ENCODE data around the gene TPSB2. TPM values are rescaled to one million over a fixed set of nuclear protein-coding genes. Genes with fewer than 3 reads are reported as not detected.
"Not testable (repeated sequence)": the region's sequence is repeated elsewhere in the genome, so short reads cannot be mapped to it uniquely, and the experiment has no call there.

Gene TPSB2
- total RNA-seq, result not detected

DNA sequence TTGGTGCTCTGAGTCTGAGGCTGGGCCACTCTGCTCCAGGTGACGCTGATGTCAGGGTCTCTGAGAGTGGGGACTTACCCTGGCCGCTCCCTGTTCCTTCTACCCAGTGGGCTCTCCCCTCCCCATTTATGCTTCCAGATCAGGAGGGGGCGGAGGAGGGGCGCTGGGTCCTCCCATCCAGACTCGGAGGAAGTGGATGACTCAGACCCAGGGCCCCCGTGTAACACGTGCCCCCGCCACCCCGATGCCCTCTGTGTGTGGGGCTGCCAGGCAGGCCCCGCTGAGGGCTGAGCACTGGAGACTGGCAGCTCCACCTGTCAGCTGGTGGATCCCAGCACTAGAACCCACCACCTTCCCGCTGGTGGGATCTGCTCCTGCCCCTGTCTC, at the start of gene TPSB2:
Gene TPSB2, minus strand, starts transcription at position 101 of the 387 bp plus-strand sequence. CDS start 233 bp downstream, outside the sequence.
- H3K4me3 ChIP-seq; H3K9me3 ChIP-seq; intact Hi-C loops (cut with DNase I); DNase-seq (ENCODE audit: low spot score in 2 of 2); H3K27ac ChIP-seq; H3K36me3 ChIP-seq; H3K27me3 ChIP-seq; H3K4me1 ChIP-seq: not testable (repeated sequence)

DNA sequence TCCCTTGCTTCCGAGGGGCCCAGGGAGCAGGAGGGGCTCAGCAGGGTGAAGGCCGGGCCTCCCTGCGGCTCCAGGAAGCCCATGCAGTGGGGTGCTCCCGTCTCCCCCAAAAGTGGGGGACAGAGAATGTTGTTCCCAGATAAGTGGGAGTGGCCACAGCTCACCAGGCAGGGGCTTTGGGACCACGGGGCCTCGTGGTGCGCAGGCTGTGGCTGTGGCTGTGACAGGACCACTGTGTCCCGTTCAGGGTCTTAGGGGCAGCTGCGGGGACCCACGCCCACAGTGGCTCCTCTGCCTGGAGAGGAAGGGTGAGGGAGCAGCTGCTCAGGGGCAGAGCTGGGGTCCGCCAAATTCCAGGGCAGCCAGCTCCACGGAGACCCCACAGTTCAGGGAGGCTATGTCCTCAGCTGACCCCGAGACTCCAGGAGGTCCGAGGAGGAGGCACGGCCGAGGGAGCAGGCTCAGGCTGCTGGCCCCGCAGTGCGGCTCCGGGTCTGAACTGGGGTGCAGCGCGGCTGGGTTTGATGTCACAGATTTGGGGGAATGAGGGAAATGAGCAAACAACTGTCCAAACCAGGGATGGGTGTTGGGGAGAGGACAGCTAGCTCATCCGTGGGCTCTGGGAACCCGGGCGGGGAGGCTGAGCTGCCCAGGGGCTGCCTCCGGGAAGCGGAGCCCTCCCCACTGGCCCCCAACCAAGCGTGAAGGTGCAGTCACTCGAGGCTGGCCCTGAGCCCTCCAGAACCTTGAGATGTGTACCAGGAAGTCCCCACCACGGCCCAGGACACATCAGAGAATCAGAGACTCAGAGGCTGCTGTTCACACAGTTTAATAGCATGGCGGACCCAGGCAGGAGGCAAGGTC, 49.3 kb upstream of the TPSB2 start:
- TF ChIP-seq, protein P1, sequence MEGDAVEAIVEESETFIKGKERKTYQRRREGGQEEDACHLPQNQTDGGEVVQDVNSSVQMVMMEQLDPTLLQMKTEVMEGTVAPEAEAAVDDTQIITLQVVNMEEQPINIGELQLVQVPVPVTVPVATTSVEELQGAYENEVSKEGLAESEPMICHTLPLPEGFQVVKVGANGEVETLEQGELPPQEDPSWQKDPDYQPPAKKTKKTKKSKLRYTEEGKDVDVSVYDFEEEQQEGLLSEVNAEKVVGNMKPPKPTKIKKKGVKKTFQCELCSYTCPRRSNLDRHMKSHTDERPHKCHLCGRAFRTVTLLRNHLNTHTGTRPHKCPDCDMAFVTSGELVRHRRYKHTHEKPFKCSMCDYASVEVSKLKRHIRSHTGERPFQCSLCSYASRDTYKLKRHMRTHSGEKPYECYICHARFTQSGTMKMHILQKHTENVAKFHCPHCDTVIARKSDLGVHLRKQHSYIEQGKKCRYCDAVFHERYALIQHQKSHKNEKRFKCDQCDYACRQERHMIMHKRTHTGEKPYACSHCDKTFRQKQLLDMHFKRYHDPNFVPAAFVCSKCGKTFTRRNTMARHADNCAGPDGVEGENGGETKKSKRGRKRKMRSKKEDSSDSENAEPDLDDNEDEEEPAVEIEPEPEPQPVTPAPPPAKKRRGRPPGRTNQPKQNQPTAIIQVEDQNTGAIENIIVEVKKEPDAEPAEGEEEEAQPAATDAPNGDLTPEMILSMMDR (IDR thresholded peaks at IDR 0.05), result no peak
- no peak for DNase-seq (ENCODE audit: low spot score in 2 of 2)
- intact Hi-C loops (cut with DNase I), result no loop called here
- Histone ChIP-seq H3K36me3 (no peaks in the 10 kb centered on the region), H3K9me3 (no peaks in the 10 kb centered on the region), H3K4me3 (no peak overlapping the region), H3K27me3 (no peaks in the 10 kb centered on the region), H3K27ac (no peak overlapping the region), H3K4me1 (no peaks in the 10 kb centered on the region)

DNA sequence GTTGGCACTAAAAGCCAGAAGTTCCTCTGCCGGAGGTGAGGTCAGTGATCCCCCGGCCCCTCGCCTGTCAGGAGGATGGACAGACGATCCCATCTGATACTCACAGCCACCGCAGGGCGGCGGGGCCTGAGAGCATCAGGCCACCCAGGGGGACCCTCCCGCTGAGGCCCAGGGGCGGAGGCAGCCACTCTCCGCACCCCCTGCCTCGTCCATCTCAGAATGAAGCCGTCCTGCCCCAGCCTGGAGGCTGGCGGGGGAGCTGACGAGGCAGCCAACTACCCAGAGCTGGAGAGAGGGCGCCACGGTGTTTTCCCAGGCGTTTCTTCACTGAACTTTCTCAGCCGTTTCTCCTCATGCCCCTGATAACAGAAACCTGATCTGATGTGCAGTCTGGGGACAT, 48.5 kb upstream of the TPSB2 start:
- TF ChIP-seq, protein P1 (IDR thresholded peaks at IDR 0.05), result no peak
- Histone ChIP-seq H3K36me3 (no peaks in the 10 kb centered on the region), H3K27ac (no peak overlapping the region), H3K9me3 (no peaks in the 10 kb centered on the region), H3K4me3 (no peak overlapping the region), H3K27me3 (no peaks in the 10 kb centered on the region), H3K4me1 (no peaks in the 10 kb centered on the region)
- DNase-seq (ENCODE audit: low spot score in 2 of 2), result no peak
- intact Hi-C loops (cut with DNase I), result no loop called here

DNA sequence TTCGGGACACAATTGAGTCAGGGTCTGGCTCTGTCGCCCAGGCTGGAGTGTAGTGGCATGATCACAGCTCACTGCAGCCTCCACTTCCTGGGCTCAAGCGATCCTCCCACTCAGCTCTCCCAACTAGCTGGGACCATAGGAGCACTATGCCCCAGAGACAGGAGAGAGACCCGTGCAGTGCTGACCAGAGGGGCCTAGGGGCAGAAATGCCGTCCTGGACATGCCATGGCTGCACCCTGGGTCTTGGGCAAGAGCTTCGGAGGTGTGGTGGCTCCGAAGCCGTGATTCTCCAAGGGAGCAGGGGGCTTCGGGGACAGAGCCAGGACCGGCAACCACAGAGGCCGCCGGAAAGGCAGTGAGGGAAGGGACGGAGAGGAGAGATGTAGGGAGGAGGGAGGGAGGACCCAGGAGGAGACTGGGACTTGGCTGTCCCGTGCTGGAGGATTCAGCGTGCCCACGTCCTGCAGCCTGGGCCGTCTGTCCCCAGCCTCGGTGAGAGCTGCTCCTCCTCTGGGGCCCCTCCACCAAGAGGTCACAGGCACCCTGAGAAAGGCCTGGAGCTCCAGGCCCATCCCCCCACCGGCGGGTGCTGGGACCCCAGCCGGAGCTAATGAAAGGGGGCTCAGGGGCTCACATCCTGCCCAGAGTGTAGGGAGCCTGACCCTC, 47.8 kb upstream of the TPSB2 start:
- Histone ChIP-seq H3K27me3 (no peaks in the 10 kb centered on the region), H3K9me3 (no peaks in the 10 kb centered on the region), H3K4me3 (no peak overlapping the region), H3K4me1 (no peaks in the 10 kb centered on the region), H3K27ac (no peak overlapping the region), H3K36me3 (no peaks in the 10 kb centered on the region)
- DNase-seq (ENCODE audit: low spot score in 2 of 2), result no peak
- TF ChIP-seq, protein P1 (IDR thresholded peaks at IDR 0.05), result no peak
- intact Hi-C loops (cut with DNase I), result no loop called here

DNA sequence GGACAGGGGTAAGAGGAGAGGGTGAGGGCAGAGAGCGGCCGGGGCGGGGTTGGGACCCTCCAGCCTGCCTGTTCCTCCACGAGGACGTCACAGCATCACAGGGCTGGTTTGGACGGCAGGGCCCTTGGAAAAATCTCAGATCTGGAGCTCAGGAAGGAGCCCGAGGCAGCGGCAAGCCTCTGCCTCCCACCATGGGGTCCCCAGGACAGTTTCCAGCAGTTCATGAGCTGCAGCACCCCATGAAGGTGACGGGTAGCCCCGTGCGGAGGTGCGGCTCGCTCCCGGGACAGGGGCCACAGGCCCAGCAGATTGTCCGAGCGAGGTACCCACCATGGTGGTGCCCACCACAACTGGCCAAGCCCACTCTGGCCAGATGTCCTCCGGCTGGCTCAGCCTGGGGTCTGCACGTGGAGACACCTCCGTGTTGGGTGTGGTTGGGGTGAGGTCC, 47.2 kb upstream of the TPSB2 start:
- no peak overlapping the region for H3K27ac ChIP-seq
- no peaks in the 10 kb centered on the region for H3K27me3 ChIP-seq
- H3K4me1 ChIP-seq, result no peaks in the 10 kb centered on the region
- intact Hi-C loops (cut with DNase I), result no loop called here
- H3K9me3 ChIP-seq, result no peaks in the 10 kb centered on the region
- H3K36me3 ChIP-seq, result no peaks in the 10 kb centered on the region
- TF ChIP-seq, protein P1 (IDR thresholded peaks at IDR 0.05), result no peak
- no peak for DNase-seq (ENCODE audit: low spot score in 2 of 2)
- H3K4me3 ChIP-seq, result no peak overlapping the region

DNA sequence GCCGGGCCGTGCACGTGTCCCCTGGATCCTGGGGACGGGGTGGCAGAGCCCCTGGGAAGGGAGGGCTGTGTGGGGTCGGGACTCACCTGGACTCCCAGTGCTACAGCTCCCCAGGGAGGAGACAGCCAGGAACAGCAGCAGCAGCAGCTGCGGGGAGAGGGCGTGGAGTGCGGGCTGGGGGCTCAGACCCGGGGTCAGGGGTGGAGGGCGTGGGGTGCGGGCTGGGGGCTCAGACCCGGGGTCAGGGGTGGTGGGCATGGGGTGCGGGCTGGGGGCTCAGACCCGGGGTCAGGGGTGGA, 46.5 kb upstream of the TPSB2 start:
- Histone ChIP-seq H3K4me3 (no peak overlapping the region), H3K9me3 (no peaks in the 10 kb centered on the region), H3K4me1 (no peaks in the 10 kb centered on the region), H3K36me3 (no peaks in the 10 kb centered on the region), H3K27ac (no peak overlapping the region), H3K27me3 (no peaks in the 10 kb centered on the region)
- DNase-seq (ENCODE audit: low spot score in 2 of 2), result no peak
- TF ChIP-seq, protein P1 (IDR thresholded peaks at IDR 0.05), result no peak
- intact Hi-C loops (cut with DNase I), result no loop called here

Measured in ascending aorta (tissue), 2 donors.